ENCODE measurements around the gene PDE4C. TPM values are rescaled to one million over a fixed set of nuclear protein-coding genes. Genes with fewer than 3 reads are reported as not detected.
A peak's percentile ranks its signal among the peaks of the same experiment; 100 is the strongest.

Gene PDE4C
- total and polyA plus RNA-seq, 10 of the 15 experiments (the other 5 are each of a cell fraction or from before 2014, with no cell fraction given) = 0.08 to 0.73 (median 0.34) TPM

DNA sequence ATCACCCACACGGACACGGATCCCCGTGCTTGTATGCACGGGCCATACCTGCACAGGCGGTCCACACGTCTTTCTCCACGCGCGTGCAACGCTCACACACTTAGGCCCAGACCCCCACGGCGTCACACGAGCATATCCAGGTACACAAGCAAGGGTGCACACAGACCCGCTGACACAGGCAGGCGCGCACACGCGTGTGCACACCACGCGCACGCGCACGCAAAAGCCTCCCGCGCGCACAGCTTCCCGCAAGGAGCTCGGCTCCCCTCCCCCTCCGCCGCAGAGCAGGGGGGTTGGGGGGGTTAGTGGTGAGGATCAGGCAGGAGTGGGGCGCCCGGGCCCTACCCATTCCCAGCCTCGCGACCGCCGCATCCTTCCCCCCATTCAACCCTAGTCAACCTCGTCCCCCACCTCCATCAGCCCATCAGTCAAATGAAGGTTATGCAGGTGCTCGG, 22.8 kb downstream of the PDE4C start (continued):
- TF ChIP-seq, protein P1, sequence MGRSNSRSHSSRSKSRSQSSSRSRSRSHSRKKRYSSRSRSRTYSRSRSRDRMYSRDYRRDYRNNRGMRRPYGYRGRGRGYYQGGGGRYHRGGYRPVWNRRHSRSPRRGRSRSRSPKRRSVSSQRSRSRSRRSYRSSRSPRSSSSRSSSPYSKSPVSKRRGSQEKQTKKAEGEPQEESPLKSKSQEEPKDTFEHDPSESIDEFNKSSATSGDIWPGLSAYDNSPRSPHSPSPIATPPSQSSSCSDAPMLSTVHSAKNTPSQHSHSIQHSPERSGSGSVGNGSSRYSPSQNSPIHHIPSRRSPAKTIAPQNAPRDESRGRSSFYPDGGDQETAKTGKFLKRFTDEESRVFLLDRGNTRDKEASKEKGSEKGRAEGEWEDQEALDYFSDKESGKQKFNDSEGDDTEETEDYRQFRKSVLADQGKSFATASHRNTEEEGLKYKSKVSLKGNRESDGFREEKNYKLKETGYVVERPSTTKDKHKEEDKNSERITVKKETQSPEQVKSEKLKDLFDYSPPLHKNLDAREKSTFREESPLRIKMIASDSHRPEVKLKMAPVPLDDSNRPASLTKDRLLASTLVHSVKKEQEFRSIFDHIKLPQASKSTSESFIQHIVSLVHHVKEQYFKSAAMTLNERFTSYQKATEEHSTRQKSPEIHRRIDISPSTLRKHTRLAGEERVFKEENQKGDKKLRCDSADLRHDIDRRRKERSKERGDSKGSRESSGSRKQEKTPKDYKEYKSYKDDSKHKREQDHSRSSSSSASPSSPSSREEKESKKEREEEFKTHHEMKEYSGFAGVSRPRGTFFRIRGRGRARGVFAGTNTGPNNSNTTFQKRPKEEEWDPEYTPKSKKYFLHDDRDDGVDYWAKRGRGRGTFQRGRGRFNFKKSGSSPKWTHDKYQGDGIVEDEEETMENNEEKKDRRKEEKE (IDR thresholded peaks at IDR 0.05) = no peak
- TF ChIP-seq YY1 (IDR thresholded peaks at IDR 0.05; ENCODE audit: low read depth, low read length) = no peak
- TF ChIP-seq HDGF (IDR thresholded peaks at IDR 0.05) = no peak
- TF ChIP-seq MYC (IDR thresholded peaks at IDR 0.05; ENCODE audit: insufficient read depth, insufficient read length, insufficient replicate concordance, low read length, severe bottlenecking) = no peak
- no peak for TF ChIP-seq SMC3 (IDR thresholded peaks at IDR 0.05; ENCODE audit: borderline replicate concordance, low read length)
- TF ChIP-seq, protein P2, sequence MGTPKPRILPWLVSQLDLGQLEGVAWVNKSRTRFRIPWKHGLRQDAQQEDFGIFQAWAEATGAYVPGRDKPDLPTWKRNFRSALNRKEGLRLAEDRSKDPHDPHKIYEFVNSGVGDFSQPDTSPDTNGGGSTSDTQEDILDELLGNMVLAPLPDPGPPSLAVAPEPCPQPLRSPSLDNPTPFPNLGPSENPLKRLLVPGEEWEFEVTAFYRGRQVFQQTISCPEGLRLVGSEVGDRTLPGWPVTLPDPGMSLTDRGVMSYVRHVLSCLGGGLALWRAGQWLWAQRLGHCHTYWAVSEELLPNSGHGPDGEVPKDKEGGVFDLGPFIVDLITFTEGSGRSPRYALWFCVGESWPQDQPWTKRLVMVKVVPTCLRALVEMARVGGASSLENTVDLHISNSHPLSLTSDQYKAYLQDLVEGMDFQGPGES (IDR thresholded peaks at IDR 0.05) = no peak
- TF ChIP-seq SRF (IDR thresholded peaks at IDR 0.05; ENCODE audit: low read depth in 2 of 2, low read length in 2 of 2) = no peak
- TF ChIP-seq CHD2 (IDR thresholded peaks at IDR 0.05; ENCODE audit: borderline replicate concordance, low read depth, low read length) = 0 out of 2 replicates have a peak, but pooled peaks have one; percentile 12
- TF ChIP-seq RUNX3 (IDR thresholded peaks at IDR 0.05; ENCODE audit: low read length) = no peak
- 0 out of 2 replicates have a peak, but pooled peaks have one; percentile 23 for TF ChIP-seq MTA2 (IDR thresholded peaks at IDR 0.05; ENCODE audit: low read depth)
- no peak; the same call in 1 of the 2 replicates for TF ChIP-seq CREB1 (IDR thresholded peaks at IDR 0.05; ENCODE audit: low read depth)
- TF ChIP-seq, protein P3, sequence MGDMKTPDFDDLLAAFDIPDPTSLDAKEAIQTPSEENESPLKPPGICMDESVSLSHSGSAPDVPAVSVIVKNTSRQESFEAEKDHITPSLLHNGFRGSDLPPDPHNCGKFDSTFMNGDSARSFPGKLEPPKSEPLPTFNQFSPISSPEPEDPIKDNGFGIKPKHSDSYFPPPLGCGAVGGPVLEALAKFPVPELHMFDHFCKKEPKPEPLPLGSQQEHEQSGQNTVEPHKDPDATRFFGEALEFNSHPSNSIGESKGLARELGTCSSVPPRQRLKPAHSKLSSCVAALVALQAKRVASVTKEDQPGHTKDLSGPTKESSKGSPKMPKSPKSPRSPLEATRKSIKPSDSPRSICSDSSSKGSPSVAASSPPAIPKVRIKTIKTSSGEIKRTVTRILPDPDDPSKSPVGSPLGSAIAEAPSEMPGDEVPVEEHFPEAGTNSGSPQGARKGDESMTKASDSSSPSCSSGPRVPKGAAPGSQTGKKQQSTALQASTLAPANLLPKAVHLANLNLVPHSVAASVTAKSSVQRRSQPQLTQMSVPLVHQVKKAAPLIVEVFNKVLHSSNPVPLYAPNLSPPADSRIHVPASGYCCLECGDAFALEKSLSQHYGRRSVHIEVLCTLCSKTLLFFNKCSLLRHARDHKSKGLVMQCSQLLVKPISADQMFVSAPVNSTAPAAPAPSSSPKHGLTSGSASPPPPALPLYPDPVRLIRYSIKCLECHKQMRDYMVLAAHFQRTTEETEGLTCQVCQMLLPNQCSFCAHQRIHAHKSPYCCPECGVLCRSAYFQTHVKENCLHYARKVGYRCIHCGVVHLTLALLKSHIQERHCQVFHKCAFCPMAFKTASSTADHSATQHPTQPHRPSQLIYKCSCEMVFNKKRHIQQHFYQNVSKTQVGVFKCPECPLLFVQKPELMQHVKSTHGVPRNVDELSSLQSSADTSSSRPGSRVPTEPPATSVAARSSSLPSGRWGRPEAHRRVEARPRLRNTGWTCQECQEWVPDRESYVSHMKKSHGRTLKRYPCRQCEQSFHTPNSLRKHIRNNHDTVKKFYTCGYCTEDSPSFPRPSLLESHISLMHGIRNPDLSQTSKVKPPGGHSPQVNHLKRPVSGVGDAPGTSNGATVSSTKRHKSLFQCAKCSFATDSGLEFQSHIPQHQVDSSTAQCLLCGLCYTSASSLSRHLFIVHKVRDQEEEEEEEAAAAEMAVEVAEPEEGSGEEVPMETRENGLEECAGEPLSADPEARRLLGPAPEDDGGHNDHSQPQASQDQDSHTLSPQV (IDR thresholded peaks at IDR 0.05) = no peak
- no peak for TF ChIP-seq SREBF2 (IDR thresholded peaks at IDR 0.05; ENCODE audit: low read length)
- no peak for TF ChIP-seq CBX5 (IDR thresholded peaks at IDR 0.05; ENCODE audit: low read depth)
- TF ChIP-seq POLR2AphosphoS2 (IDR thresholded peaks at IDR 0.05; ENCODE audit: low read depth, low read length) = no peak
- TF ChIP-seq HDAC2 (IDR thresholded peaks at IDR 0.05) = no peak
- TF ChIP-seq NFYA (IDR thresholded peaks at IDR 0.05; ENCODE audit: borderline replicate concordance, low read depth, low read length) = no peak
- TF ChIP-seq PAX5 (IDR thresholded peaks at IDR 0.05; ENCODE audit: borderline replicate concordance, low read depth, low read length) = 0 out of 2 replicates have a peak, but pooled peaks have one; percentile 44
- TF ChIP-seq NBN (IDR thresholded peaks at IDR 0.05) = 0 out of 2 replicates have a peak, but pooled peaks have one; percentile 58
- TF ChIP-seq BMI1 (IDR thresholded peaks at IDR 0.05; ENCODE audit: borderline replicate concordance) = no peak
- TF ChIP-seq SMARCA5 (IDR thresholded peaks at IDR 0.05) = peak; percentile 33; the same call in 1 of the 2 replicates
- no peak for TF ChIP-seq MYB (IDR thresholded peaks at IDR 0.05; ENCODE audit: borderline replicate concordance, low read depth, low read length)
- peak; percentile 87 for TF ChIP-seq BACH1 (IDR thresholded peaks at IDR 0.05; ENCODE audit: borderline replicate concordance)
- TF ChIP-seq POLR2AphosphoS5 (IDR thresholded peaks at IDR 0.05; ENCODE audit: low read length) = no peak
- TF ChIP-seq KDM1A (IDR thresholded peaks at IDR 0.05; ENCODE audit: borderline replicate concordance) = no peak
- TF ChIP-seq WRNIP1 (IDR thresholded peaks at IDR 0.05; ENCODE audit: borderline replicate concordance, low read depth, low read length) = no peak
